ENCODE results near the gene FAM200C. TPM values are rescaled to one million over a fixed set of nuclear protein-coding genes. Genes with fewer than 3 reads are reported as not detected.

Gene FAM200C
- total and polyA plus RNA-seq, 2 of the 8 experiments (the other 6 are each of a cell fraction or from before 2014, with no cell fraction given): 2.6 to 7.3 TPM

GRCh38 chr5:160369990-160370712 is 29.7 kb downstream of the FAM200C start, which contains the start of gene C1QTNF2 (continued):
- TF ChIP-seq, protein P1, sequence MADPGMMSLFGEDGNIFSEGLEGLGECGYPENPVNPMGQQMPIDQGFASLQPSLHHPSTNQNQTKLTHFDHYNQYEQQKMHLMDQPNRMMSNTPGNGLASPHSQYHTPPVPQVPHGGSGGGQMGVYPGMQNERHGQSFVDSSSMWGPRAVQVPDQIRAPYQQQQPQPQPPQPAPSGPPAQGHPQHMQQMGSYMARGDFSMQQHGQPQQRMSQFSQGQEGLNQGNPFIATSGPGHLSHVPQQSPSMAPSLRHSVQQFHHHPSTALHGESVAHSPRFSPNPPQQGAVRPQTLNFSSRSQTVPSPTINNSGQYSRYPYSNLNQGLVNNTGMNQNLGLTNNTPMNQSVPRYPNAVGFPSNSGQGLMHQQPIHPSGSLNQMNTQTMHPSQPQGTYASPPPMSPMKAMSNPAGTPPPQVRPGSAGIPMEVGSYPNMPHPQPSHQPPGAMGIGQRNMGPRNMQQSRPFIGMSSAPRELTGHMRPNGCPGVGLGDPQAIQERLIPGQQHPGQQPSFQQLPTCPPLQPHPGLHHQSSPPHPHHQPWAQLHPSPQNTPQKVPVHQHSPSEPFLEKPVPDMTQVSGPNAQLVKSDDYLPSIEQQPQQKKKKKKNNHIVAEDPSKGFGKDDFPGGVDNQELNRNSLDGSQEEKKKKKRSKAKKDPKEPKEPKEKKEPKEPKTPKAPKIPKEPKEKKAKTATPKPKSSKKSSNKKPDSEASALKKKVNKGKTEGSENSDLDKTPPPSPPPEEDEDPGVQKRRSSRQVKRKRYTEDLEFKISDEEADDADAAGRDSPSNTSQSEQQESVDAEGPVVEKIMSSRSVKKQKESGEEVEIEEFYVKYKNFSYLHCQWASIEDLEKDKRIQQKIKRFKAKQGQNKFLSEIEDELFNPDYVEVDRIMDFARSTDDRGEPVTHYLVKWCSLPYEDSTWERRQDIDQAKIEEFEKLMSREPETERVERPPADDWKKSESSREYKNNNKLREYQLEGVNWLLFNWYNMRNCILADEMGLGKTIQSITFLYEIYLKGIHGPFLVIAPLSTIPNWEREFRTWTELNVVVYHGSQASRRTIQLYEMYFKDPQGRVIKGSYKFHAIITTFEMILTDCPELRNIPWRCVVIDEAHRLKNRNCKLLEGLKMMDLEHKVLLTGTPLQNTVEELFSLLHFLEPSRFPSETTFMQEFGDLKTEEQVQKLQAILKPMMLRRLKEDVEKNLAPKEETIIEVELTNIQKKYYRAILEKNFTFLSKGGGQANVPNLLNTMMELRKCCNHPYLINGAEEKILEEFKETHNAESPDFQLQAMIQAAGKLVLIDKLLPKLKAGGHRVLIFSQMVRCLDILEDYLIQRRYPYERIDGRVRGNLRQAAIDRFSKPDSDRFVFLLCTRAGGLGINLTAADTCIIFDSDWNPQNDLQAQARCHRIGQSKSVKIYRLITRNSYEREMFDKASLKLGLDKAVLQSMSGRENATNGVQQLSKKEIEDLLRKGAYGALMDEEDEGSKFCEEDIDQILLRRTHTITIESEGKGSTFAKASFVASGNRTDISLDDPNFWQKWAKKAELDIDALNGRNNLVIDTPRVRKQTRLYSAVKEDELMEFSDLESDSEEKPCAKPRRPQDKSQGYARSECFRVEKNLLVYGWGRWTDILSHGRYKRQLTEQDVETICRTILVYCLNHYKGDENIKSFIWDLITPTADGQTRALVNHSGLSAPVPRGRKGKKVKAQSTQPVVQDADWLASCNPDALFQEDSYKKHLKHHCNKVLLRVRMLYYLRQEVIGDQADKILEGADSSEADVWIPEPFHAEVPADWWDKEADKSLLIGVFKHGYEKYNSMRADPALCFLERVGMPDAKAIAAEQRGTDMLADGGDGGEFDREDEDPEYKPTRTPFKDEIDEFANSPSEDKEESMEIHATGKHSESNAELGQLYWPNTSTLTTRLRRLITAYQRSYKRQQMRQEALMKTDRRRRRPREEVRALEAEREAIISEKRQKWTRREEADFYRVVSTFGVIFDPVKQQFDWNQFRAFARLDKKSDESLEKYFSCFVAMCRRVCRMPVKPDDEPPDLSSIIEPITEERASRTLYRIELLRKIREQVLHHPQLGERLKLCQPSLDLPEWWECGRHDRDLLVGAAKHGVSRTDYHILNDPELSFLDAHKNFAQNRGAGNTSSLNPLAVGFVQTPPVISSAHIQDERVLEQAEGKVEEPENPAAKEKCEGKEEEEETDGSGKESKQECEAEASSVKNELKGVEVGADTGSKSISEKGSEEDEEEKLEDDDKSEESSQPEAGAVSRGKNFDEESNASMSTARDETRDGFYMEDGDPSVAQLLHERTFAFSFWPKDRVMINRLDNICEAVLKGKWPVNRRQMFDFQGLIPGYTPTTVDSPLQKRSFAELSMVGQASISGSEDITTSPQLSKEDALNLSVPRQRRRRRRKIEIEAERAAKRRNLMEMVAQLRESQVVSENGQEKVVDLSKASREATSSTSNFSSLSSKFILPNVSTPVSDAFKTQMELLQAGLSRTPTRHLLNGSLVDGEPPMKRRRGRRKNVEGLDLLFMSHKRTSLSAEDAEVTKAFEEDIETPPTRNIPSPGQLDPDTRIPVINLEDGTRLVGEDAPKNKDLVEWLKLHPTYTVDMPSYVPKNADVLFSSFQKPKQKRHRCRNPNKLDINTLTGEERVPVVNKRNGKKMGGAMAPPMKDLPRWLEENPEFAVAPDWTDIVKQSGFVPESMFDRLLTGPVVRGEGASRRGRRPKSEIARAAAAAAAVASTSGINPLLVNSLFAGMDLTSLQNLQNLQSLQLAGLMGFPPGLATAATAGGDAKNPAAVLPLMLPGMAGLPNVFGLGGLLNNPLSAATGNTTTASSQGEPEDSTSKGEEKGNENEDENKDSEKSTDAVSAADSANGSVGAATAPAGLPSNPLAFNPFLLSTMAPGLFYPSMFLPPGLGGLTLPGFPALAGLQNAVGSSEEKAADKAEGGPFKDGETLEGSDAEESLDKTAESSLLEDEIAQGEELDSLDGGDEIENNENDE (IDR thresholded peaks at IDR 0.05; ENCODE audit: insufficient replicate concordance, low read length): no peak
- TF ChIP-seq, protein P2, sequence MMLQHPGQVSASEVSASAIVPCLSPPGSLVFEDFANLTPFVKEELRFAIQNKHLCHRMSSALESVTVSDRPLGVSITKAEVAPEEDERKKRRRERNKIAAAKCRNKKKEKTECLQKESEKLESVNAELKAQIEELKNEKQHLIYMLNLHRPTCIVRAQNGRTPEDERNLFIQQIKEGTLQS (IDR thresholded peaks at IDR 0.05; ENCODE audit: insufficient read depth, low read depth, low read length): peak; percentile 66; the same call in 1 of the 2 replicates
- TF ChIP-seq, protein P3, sequence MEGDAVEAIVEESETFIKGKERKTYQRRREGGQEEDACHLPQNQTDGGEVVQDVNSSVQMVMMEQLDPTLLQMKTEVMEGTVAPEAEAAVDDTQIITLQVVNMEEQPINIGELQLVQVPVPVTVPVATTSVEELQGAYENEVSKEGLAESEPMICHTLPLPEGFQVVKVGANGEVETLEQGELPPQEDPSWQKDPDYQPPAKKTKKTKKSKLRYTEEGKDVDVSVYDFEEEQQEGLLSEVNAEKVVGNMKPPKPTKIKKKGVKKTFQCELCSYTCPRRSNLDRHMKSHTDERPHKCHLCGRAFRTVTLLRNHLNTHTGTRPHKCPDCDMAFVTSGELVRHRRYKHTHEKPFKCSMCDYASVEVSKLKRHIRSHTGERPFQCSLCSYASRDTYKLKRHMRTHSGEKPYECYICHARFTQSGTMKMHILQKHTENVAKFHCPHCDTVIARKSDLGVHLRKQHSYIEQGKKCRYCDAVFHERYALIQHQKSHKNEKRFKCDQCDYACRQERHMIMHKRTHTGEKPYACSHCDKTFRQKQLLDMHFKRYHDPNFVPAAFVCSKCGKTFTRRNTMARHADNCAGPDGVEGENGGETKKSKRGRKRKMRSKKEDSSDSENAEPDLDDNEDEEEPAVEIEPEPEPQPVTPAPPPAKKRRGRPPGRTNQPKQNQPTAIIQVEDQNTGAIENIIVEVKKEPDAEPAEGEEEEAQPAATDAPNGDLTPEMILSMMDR (IDR thresholded peaks at IDR 0.05; ENCODE audit: control extremely low read depth in 1 of 3, insufficient read depth in 1 of 3, low read depth in 1 of 3, low read length in 3 of 3): no peak
- TF ChIP-seq SAP30 (IDR thresholded peaks at IDR 0.05; ENCODE audit: insufficient read depth, insufficient replicate concordance, low read length): no peak
- no peak for TF ChIP-seq JUND (IDR thresholded peaks at IDR 0.05; ENCODE audit: low read length)
- TF ChIP-seq BACH1 (IDR thresholded peaks at IDR 0.05; ENCODE audit: low read length): no peak
- TF ChIP-seq CEBPB (IDR thresholded peaks at IDR 0.05; ENCODE audit: low read depth, low read length): no peak

All from H1 (cell line).